GM15510 (cell line): ENCODE data around the gene MEOX2.

Experiments
- POLR2A ChIP-seq: IDR thresholded peaks from 3 replicates; pipeline ENCODE4 v1.6.1; 2011; ENCODE audit warnings: borderline replicate concordance; ENCODE audit not compliant: insufficient read length; ENCODE audit errors: extremely low read depth

MEOX2 gene

DNA sequence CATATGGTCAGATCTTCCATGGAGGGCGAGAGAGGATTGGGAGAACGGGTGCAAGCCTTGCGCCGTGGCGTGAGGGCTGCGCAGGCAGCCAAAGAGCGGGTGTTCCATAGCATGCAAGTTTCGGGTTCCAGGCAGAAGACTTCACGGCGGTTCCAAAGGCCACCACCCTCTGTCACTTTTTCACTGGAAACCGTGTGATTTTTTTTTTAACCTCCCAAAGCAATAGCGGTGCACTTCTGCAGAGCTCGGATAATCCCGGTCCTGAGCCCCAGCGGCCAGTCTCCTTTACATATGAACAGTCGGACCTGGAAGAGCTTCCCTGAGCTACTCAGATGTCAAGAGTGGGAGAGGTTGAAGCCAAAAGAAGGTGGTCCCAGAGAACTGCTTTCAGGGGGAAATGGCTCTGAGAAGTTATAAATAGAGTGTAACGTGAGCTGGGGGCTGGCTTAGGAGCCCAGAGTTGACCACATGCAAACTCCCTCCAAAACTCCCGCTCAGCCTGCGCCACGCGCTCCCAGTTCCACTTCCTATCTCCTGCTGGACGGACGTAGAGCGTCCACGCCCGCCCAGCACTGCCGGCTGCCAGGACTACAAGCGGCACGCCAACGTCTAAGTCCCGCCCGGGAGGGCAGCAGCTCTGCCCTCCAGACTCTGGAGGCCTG lies at the start of gene MEOX2:
MEOX2 (minus strand) TSS at position 389 of the 662 bp plus-strand sequence; CDS start at position 108, 281 bp downstream.
- no peak for TF ChIP-seq POLR2A

DNA sequence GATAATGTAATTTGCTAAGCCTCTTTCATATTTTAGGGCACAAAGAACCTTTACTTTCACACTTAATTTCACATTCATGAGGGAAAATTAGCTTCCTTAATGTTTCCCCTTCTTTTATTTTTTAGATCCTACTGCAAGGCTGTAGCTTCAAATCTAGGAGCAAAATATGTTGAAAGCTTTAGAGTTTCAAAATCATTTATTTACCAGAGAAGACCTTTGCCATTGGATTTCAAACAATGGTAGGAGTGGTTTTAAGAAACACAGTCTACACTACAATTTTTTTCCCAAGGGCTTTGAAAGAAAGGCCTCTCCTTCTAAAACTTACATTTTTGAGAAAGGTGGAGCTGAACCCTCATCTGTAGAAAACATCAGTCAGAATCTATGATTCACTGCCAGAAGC lies 43.3 kb upstream of the MEOX2 start:
- no peak for TF ChIP-seq POLR2A

DNA sequence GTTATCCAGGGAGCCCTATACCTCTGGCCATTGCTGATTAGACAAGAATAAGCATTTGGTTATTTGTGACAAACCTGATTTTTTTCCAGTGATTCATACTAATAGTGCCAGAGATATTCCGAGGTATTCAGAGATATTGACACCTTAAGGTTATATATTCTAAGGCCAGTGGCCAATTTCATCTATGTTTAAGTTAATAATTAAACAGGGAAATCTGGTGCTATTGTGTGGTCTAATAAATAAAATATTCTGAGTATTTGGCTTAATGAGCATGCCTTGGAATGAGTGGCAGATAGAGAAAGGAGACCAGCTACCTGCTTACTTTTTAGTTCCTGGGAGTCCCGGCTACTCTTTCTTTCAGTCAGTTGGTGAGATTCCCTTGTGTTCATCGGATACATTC lies 38.6 kb upstream of the MEOX2 start:
- TF ChIP-seq POLR2A: no peak

DNA sequence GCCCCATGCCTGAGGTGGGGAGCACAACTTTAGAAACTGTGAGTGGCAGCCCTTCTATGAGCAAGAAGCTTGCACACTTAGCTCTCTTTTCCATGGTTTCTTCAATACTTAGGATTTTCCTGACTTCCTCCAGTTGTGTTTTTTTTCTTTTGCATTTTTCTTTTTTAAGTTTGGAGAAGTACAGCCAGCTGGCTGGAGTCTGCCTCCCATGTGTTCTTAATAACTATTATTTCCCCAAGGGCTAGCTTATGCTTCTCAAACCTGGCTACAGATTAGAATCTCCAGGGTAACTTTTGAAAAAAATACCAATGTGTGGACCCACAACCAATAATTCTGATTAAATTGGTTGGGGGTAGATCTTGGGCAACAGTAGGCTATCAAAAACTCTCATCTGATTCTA lies 37.4 kb upstream of the MEOX2 start:
- TF ChIP-seq POLR2A: no peak

DNA sequence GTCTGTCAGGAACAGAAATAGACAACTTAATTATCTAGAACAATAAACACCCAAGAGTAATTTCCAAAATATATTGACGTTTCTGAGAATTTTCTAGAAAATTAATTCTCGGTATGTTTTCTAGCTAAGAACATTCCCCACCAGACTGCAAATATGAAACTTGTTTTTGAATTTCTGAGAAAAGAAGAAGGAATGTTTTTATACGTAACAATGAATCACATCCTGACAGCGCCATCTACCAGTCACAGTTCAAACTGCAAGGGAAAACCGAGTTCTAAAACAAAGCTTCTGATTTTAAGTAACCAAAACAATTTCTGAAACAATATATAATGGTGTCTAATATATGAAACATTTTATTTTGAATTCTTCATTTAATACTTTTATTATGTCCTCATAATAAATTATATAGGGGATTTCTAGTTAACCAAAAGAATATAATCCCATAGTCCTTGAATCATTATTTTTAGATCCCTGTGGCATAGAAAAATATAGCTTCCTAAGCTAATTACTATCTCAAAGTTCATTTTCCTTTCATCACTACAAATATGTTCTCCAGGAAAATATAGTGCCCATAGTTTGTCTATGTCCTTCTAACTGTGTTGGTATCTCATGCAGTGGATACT lies 34.5 kb upstream of the MEOX2 start:
- no peak for TF ChIP-seq POLR2A

DNA sequence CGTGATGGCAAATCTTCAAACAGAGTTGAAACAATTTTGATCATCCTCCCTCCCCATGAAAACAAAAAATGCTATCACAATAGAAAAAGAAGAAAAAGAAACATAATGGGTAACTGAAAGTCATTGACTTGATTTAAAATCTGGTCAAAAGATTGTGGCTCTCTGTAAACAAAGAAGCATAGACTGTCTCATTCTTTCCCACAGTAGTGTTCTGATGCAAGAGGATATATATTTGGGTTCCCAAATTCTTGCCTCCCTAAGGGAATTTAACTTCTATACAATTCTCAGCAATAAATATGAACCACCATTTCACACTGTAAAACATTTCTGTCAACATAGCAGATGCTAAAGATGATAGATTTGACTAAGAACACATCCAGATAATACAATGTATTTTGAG lies 32.8 kb upstream of the MEOX2 start:
- TF ChIP-seq POLR2A: no peak

DNA sequence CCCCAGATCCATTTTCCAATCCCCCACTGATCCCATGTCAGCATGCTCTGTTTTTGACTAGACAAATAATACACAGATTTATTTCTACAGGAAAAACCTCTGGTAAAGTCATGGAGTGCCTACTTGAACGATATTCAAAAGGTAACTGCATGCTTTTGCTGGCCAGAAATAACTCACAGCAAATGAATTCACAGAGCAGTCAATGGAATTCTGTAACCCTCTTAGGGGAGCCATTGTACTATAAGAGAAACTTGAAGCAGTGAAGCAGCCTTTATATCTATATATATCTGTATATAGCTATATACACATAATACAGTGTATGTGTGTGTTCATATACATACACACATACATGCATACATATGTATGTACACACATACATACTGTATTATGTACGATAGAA lies 29.0 kb upstream of the MEOX2 start:
- no peak for TF ChIP-seq POLR2A

DNA sequence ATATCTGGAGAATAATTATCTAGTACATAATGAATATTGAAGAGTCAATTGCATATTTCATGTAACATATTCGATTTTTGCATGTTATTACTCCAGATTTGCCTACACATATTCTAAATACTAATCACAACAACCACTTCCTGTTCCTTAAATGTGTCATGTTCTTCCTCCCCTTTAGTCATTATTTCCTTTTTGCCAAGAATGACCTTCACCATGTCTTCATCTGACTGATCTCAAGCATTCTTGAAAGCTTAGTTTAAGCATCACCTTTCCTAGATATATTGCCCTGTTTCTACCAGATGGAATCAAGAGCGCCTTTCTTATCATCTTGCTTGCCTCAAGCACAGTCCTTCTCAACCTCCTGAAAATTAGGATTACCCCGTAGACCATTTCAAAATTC lies 23.5 kb upstream of the MEOX2 start:
- no peak for TF ChIP-seq POLR2A

DNA sequence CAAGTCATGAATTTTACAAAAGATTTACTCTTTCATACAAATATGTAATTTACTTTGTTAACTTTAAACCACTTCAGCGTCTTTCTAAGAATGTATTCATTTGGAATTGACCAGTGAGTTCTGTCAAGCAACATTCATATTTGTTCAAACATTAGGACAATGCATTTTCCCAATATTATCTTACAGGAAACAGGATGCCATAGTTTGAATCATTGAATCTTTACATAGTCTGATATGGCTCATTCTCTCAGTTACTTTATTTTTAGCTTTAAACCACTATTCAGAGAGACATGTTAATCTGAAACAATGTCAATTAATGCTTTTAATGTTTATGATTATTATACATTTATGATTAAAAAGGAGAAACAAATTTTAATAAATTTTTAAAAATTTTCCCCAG lies 21.1 kb upstream of the MEOX2 start:
- no peak for TF ChIP-seq POLR2A

DNA sequence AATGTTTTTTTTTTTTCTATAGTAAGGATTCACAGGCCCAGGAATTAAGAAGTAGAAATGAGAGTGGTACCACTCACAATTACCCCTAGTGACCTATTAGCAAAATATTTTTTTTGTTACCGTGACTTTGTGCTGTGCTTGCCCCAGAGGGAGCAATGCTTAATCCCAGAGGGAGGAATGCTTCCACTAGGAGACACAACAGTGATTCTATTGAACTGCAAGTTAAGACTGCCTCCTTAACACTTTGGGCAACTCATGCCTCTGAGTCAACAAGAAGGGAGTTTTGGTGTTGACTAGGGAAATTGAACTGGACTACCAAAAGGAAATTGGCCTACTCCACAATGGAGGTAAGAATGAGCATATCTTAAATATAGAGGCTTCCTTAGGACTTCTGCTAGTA lies 17.2 kb upstream of the MEOX2 start:
- no peak for TF ChIP-seq POLR2A

DNA sequence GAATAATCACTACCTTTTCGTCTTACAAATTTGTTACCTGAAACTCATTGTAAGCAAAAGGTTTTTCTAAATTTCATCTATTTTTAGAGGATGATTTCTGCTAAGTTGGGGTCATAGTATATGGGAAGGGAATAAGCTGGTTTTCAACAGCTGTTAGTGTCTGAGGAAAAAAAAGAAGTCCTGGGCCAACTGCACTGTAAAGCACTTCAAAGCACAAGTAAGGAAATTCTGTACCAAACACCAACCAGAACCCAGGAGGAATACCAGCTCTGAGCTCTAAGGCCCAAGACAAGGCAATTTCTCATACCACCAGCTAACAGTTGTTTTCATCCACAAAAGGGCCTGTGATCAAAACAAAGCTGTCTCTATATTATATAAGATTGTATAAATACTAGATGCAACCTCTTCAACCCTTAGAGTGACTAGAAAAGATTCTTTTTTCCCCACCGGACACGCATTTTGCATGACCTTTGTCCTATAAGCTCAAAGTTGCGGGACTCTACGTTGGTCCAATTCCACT lies 6.1 kb upstream of the MEOX2 start:
- TF ChIP-seq POLR2A: no peak

DNA sequence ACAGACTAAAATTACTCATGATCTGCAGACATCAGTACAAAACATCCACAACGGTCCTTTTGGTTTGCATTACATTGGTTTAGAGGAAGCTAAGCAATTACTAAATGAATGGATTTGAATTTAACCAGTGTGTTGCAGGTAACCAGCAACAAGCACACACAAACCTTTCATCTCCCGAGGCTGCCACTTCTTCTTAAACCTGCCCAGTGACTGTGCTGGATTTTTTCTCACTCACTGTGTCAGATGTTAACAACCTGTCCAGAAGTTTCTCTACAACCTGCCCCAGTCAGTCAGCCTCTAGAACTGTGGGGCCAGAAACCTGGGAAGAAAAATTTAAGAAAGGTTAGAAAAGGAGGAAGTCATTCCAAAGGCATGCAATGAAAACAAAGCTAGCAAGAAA lies 2.4 kb upstream of the MEOX2 start:
- no peak for TF ChIP-seq POLR2A

DNA sequence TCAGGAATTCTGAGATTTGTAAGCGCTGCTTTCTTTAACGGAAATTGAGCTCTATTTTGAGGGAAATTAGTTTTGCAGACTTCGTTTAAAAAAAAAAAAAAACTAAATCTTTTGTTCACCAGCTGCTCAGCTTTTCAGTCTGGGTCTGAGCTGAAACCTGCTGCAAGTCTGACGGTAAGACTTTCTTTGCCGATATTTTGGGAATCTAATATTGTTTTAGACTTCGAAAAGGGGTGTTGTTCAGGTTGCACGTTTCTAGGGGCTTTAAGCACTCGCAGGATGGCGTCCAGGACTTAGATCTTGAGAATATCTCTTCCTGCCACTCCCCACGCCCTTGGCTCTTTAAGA lies 1.8 kb upstream of the MEOX2 start:
- TF ChIP-seq POLR2A: no peak

DNA sequence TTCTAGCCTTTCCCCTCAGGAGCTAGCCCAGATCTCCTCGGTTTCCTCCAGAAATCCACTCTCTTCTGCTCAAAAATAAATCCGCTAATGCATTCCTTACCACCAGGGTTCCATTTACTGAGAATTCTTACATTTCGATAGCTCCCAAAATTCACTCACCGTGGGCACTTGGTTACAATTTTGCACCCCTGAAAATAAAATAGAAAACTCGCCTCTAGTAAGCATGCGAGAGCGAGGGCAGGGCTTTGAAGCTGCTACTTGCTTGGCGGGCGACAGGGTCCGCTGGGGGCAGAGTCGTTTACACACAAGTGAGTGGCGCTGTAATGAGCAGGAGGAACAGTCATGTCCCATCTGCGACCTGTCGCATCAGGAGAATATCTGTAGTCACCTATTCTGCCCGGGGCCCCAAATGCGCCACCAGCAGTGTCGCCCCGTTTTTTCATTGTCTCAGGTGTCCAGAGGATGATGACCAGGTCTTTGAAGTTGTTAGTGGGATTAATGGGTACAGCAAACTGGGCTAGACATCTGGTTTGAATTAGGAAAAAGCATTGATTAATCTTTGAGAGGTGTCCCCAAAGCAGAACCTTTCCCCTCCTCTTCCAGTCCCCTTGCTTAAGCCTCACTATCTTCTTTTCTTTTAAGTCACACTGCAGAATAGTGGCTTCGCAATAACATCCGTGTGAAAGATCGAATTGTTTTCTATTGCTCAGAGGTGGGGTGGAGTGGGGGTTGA lies 1.2 kb upstream of the MEOX2 start:
- TF ChIP-seq POLR2A: no peak

DNA sequence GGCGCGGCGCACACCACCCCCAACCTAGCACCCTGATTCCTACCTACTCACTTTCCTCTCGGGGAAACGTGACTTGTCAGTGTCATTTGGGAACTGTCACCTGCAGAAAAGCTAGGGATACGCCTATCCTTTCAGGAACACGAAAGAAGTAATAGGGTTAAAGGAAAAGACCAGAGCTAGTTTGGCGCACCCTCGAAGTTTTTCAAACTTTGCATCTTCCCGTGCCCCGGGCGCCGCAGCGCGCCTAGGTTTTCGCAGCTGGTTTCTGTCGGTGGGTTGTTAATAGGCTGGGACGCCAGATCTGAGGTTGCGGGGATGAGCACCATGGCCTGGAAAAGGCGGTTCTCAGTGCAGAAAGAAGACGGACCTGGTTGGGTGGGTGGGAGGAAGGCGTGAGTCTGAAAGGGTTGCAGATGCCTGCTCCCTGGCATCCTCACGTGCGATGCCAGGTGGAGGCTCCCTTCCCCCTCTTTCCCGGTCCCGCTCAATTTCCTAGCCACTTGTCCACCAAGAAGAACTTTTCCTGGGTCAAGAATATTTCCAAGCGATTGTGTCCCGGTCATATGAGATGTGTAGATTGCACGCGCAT lies 568 bp upstream of the MEOX2 start:
- no peak for TF ChIP-seq POLR2A

DNA sequence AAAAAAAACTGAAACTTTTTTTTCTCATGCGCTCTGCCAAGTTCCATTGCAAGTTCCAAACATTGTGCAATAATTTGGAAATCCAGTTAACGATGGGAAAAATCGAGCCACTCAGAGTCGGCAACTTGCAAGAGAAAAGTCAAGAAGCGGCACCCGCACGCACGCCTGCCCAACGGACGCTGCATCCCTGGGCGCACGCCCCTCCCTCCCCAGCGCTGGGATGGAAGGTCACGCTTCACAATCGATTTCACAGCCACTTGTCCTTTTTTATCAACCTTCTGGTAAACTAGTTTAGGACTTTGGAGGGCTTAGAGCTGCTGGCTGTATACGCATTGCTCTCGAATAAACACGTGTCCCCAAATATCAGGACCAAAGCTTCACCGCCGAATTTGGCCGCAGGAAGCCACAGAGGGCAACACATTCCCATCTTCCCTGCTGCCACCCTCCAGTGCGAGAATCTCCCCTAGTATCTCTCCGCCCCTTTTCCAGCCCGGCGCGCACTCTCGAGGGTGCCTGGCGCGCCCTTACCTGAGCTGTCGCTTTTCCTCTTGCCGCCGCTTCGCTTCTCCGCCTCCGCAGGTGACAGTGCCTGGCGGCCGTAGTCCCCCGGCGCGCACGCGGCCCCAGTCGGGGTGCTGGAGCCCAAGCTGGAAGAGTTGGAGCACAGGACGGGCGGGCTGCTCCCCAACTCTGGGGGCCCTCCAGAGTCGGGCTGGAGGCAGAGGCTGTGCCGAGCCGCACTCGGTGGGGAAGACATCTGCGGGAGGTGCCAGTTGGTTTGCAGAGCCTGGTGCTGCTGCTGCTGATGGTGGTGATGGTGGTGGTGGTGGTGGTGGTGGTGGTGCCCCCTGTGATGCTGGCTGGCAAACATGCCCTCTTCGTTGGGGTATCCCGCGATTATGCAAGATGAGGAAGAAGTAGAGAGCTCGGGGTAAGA lies 857 bp downstream of the MEOX2 start:
- no peak for TF ChIP-seq POLR2A
